Inferior parietal cortex (tissue), 1 donor: ENCODE measurements around the gene ASB7.
A peak's percentile ranks its signal among the peaks of the same experiment; 100 is the strongest.

ENCODE experiments used
- DNase-seq: peaks from one replicate; pipeline ENCODE4 v3.0.0-alpha.2; 2016; ENCODE audit errors: extremely low spot score

Gene ASB7

DNA sequence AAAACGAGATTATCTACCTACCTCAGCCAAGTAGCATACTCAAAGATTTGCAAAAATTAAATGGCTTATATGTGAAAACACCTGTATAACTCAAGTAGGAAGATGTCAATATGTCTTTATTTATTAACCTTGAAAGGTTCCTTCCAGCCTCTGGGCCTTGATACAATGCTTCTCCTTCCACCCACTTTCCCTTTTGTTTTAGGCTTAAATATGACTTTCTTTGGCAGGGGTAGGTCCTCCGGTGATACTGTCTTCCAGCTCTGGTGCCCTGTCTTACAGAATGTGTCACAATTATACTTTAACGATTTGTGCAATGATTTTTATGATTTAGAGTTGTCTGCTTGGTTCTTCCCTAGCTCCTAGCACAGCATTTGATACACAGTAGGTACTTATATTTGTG is 4.5 kb upstream of the ASB7 start:
- no peak for DNase-seq

DNA sequence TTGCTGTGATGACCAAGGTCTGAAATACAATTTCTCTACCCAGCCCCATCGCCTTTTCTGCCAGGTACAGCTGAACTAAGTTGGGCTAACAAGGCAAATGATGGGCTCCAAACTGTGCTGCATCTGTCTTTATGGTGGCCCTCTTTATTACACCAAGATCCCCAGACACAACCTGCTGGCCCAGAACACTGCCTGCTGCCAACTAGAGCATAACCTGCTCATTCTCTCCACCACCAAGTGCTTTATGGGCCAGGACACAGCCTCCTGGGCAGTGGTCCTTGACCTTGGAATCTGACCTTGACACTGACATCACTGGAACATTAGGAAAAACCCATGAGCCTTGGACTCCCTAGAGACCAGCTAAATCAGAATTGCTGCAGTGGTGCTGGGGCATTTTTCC is 3.7 kb upstream of the ASB7 start:
- no peak for DNase-seq

DNA sequence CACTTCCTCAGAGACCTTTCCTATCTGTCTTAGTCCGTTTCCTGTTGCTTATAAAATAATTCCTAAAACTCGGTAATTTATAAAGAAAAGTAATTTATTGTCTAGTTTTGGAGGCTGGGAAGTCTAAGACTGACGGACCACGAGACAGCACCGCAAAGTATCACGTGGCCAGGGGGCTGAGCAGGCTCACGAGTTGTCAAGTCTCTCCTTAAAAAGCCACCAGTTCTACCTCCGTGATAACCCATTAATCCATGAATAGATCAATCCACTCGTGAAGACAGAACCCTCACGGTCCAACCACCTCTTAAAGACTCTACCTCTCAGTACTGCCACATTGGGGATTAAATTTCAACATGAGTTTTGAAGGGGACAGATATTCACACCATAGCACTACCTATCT is 1.2 kb upstream of the ASB7 start:
- no peak for DNase-seq

DNA sequence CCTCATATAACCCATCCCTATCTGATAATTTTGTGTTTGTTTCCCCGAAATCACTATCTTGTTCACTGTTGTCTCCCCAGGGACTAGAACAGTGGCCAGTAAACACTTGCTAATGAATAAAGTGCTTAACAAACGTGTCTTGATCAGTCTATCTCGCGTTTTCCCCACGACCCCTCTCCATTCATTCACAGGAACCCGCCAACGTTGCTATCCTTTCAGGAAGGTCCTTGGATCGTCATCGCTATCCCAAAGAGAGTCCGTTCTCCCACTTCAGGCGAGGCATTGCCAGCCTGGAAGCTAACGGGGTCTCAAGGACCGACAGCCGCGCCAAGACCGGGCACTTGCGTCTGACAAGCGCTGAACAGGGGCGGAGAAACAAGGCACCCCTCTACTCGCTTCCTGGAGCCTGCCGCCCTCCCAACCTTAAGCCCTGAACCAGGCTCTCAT is 749 bp upstream of the ASB7 start:
- no peak for DNase-seq

DNA sequence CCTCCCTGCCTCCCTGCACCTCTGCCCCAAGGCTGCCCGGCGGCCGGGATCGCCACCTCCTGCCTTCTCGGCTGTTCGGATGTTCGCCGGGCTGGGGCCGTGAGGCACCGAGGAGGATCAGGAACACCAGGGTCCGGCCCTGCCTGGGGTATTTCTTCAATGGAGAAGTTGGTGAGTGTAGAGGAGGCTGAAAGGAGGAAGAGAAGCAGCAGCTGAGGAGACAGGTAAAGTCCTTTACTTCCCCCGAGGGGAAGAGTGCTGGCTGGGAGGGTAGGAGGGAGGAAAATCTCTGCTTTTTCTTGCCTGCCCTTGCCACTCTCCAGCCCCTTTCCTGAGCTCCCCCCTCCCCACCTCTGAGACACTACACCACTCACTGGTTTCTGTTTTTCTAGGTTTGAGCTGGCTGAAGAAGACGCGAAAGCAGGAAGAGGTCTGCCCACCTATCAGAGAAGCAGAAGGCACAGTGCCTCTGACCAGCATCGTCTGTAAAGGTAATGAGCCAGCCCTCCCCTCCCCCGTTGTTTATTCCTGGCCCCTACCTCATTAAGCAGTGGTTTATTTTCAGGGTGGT is 519 bp downstream of the ASB7 start:
- DNase-seq: no peak

DNA sequence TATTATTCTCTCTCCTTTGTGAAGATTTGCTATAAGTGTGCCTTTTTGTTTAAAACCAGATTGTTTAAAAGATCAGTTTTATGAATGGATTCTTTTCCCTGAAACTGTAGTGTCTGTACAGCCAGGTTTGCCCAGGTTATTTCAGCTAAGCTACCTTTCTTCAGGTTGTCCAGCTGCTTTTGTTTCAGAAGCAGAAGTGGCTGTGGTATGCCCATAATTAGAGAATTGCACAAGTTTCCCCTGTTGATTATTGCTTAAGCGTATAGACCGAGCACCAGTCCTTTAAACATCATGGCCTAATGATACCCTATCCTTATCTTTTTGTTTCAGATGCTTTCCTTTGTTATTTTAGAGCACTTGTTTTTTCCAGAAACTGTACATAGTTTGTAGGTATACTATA is 10.2 kb downstream of the ASB7 start:
- no peak for DNase-seq

DNA sequence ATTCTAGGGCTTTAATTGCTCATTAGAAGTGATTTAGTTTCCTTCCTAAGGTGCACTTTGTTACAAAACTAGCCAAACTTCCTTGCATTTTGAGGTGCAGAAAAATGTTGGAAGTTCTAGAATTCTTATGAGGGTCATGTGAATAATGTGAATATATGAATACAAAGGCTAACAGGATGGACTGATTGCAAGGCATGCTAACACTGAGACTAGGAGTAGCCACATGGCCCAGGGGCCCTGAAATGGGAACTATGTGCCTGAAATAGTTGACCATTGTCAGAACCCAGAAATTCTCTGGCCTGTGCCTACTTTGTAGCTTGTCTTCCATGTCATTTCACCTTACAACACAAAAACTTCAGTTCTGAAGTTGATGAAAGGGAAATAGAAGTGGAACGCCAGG is 10.8 kb downstream of the ASB7 start:
- DNase-seq: no peak

DNA sequence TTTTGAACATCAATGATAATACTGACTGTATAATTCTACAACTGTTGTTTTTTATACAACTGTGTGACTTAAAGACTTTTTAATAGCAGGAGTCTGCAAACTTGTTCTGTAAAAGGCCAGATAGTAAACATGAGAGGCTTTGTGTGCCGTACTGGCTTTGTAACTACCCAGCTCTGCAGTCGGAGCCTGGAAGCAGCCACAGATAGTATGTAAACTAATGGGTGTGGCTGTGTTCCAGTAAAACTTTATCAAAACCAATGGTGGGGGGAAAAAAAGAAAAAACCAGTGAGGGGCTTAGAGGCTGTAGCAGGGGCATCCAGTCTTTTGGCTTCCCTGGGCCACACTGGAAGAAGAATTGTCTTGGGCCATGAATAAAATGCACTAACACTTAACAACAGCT is 11.9 kb downstream of the ASB7 start:
- no peak for DNase-seq

DNA sequence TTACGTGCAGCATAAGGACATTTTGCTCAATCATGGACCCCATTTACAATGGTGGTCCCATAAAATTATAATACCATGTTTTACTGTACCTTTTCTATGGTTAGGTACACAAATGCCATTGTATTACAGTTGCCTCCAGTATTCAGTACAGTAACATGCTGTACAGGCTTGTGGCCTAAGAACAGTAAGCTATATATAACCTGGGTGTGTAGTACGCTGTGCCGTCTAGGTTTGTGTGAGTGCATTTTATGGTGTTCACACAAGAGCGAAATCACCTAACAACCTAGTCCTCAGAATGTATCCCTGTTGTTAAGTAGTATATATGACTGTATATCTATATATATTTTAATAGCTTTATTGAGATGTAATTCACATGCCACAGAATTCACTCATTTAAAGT is 12.5 kb downstream of the ASB7 start:
- DNase-seq: no peak

DNA sequence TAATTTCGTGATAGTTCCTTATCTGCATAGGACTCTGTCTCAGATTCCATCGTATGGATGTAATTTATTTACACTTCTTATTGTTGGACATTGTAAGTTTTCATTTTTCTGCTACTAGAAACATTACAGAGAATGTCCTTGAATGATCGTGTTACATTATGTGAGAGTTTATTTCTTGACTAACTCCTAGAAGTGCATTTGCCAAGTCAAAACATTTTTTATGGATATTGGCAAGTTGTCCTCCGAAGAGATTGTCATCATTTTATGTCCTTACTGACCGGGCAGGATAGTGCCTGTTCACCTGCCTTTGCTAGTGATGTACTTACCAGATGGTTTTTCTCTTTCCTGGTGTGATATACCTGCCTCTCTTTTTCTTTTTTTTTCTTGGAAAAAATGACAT is 13.4 kb downstream of the ASB7 start:
- no peak for DNase-seq

DNA sequence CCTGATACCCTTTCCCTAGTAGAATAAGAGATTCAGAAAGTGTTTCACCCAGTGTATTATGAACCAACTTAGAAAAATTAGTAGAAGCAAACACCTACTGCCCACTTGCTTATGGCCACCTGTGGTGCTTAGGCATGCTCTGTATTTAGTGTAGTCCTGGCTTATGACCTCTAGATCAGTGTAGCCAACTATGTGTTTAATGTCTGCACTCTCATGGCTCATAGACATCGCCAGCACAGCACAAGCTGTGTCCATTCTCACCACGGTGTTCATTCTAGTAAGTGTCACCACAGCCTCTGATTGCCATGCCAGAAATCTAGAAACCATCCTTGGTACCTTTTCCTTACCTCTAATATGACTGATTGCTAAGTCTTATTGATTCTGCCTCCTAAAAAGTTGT is 14.3 kb downstream of the ASB7 start:
- DNase-seq: no peak

DNA sequence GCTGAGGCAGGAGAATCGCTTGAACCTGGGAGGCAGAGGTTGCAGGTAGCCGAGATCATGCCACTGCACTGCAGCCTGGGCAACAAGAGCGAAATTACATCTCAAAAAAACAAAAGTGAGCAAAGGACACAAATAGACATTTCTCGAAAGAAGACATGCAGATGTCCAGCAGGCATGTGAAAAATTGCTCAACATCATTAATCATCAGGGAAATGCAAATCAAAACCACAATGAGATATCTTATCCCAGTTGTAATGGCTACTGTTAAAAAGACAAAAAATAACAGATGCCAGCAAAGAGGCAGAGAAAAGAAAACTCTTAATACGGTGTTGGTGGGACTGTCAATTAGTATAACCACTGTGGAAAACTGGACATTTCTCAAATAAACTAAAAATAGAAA is 20.9 kb downstream of the ASB7 start:
- DNase-seq: no peak

DNA sequence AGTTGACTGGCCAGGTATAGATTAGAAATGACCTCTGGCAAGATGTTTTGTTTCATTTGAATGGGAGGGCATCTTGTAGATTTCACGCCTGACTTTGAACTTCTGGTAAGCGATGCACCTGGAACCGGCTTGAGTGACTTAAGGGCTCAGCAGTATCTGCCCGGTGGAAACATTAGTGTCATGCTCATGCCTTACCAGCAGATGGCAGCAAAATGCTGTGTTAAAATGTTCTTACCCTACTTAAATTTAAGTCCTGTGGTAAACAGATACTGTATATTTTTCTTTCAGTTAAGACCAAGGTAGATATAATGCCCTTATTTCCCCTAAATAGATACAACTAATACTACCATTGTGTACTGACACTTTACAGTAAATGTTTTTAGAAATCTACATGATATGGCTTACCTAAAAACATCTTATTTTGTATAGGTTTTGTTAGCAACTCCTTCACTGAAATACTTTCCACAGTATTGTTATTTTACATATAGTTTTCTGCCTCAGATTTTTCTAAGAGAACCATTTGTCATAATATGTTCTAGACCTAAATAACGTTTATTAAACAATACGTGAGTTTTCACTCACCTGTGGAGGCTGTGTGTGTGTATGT is 25.5 kb downstream of the ASB7 start:
- DNase-seq: peak; percentile 92

DNA sequence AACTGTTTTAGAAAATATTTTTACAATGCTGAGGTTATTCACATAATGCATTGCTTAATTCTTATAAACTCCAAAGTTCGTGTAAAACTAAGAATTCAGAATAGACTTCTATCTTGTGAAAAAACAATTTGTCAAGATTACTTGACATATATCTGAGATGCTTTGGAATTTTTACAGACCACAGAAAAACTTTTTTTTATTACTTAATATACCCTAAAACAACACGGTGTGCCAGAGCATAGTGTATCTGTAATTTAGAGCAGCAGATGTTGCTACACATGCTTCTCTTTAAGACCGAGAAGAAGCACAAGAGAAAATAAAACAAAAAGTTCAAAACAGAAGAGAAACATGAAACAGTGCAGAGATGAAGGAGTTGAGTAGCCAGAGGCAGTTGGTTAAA is 26.4 kb downstream of the ASB7 start:
- DNase-seq: no peak

DNA sequence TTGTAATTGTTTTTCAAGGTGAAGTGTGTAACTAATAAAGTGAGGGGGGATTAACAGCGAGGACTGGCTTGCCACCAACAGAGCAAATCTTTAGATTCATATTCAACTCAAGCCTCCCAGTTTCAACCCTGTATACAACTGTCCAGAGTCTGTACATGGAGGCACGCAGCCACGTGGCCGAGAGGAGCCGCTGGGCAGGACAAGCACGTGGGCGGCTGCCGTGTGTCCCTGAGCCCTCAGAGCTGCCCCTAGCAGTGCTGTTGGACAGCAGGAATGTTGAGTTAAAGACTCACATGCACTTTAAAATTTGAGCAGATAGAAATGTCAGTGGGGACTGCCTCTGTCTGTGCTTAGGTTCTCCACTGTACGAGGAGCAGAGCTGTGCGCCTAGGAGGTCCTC is 29.4 kb downstream of the ASB7 start:
- DNase-seq: no peak

DNA sequence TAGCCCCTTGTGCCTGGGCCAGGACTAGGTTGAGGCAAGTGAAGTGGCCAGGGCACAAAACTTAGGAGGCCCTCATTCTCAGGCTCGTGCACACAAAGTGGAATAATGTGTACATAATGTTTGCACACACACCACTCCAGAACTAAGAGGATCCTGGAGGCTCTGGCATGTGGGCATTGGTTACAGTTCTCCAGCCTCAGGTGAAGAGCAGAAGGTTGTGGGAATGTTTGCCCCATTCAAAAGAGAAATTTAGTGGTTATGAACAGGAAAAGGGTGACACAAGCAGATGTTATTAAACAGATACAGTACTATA is 31.3 kb downstream of the ASB7 start:
- DNase-seq: no peak

DNA sequence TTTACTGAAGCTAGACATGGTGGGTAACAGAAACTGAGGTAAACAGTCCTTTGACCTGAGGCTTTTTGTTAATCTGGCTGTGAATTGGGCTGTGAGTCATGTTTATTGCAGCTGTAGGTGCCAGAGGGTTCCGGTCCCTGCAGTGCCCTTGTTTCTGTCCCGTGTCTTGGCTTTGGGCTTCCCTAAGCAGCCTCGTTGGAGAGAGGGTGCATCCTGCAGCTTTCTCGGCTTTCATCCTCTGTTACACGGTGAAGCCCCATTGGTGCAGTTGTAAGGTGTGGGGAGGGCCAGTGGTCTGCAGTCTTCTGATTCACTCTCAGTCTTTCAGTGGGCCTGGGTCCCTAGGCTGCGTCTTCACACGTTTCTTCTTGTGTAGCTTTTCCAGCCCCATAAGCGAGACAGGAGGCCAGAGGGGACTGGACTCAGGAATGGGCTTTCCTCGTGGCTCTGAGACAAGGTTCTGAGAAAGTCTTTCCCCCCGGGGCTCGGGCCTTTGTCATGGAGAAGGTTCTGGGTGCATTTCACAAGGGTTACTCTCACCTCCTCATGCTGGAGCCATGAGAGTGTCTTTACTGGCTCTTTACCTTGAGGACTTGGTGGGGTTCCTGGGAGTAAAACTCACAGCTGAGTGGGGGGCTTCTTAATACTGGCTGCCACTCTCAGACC is 33.1 kb downstream of the ASB7 start:
- DNase-seq: no peak

DNA sequence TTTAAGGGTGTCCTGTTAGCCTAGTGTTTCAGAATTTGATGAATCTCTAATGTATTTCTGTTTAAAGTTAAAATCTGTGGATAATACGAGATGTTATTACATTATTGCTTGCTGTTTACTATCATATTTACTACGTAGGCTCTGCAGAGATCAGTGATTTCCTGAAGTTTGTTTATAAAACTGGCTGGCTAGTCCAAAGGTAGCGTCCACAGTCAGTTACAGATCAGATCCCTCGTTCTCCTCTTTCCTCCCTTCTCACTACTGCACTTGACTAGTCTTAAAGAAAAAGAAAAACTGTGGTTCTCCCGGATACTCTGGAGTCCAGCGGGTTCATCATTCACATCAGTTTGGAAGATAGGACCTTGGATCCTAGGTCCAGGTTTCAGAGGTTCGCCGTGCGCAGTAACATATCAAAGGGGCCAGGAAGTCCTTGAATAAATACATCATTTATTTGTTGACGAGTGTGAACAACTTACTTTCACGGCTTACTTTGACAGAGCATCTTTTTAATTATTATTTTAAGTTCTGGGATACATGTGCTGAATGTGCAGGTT is 35.9 kb downstream of the ASB7 start:
- no peak for DNase-seq

DNA sequence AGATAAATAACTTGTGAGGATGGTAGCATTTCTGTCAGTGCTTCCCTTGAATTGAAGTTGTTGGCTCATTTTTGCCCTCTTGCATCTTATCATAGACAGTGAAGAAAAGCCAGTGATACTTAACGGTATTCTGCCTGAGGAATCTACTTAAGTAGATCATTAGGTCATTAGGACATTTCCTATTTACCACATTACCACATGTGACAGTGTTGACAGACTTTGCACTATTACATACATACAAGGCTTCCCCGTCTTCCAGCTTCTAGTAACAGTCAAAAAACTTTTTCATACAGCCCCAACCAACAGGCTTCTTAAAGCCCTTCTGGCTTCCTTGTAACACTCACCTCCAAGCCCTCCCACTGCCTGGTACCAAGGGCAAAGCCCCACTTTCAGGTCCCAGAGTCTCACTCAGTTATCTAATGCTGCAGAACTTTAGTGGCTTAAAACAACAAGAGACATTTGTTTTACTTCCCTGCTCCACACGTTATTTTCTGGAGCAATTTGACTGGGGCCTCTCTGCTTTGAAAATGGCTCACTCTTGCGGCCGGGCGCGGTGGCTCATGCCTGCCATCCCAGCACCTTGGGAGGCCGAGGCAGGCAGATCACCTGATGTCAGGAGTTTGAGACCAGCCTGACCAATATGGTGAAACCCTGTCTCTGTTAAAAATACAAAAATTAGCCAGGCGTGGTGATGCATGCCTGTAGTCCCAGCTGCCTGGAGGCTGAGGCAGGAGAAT is 40.0 kb downstream of the ASB7 start:
- DNase-seq: no peak

DNA sequence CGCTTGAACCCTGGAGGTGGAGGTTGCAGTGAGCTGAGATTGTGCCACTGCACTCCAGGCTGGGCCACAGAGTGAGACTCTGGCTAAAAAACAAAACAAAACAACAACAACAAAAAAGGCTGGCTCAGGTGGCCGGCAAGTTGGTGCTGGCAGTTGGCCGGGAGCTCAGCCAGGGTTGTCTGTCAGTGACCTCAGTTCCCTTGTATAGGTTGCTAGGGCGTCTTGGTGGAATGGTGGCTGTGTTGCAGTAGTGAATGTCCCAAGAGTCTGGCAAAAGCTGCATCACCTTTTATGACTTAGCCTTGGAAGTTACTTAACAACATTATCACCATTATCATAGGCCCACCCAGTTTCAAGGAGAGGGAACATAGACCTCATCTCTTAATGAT is 40.6 kb downstream of the ASB7 start:
- DNase-seq: no peak

DNA sequence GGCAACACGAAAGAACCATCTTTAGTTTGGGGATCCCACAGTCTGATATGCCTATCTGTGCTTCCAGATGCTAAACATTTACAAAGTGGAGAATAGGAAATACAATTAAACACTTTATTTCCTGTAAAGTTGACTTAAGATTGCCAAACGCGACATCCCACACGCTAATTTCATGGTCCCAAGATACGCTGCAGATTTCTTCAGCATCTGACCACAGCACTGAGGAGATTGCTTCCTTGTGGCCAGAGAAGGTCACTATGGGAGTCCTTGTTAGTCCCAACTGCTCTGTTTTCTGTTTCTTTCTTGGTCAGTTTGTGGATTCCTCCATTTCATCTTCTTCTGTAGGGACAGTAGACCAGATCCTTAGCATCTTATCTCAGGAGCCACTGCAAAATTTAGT is 43.3 kb downstream of the ASB7 start:
- no peak for DNase-seq

DNA sequence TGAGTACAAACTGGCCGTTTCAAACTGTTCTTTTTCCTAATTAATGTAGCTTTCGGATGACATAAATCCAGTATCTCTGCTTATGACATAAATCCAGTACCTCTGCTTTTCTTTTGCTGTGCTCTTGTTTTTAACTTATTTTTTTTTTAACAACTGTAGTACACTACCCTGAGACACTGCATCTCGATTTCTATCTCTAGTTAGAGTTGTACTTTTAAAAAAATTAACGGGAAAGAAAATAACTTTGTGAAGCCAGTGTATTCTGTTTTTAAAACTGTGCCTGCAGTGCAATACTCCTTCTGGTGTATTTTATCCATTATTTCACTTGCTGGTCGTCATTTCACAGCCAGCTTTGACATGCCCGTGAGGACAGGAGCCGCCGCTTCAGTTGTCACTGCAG is 46.6 kb downstream of the ASB7 start:
- no peak for DNase-seq

DNA sequence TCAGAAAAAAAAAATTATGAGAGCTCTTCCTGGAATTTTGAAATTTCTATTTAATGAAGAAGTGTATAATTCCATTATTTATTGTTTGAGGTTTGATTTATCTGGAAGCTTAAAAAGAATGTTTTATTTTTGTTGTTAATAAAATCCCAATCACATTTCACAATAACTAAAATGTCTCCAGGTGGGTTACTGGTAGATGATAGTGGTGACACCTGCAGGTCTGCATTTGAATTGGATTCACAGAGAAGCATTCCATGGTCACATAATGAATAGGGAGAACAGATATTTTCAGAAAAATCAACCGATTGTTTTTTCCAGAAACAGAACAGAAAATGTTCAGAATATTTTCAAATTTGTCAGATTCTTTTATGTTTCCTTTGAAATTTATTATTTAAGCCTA is 48.3 kb downstream of the ASB7 start:
- DNase-seq: no peak
